SK-N-SH (cell line): ENCODE measurements around the gene TMEM164. TPM values are rescaled to one million over a fixed set of nuclear protein-coding genes. Genes with fewer than 3 reads are reported as not detected.

Experiments
- CTCF ChIA-PET: fragments of 300-600, 350-600 bp; formaldehyde crosslinking; extraction: SDS; loops from one replicate; lab custom pipeline; 2021; lab: Yijun Ruan, JAX
- POLR2A ChIA-PET: fragments of 350-600 bp; sonication (Branson Sonifier 250); formaldehyde crosslinking; extraction: SDS; loops from one replicate; lab custom pipeline; 2020; ENCODE audit warnings: antibody characterized with exemption, inconsistent platforms; lab: Yijun Ruan, JAX
- DNase-seq: peaks from one replicate; pipeline ENCODE4 v3.0.0; 2012
- H2AFZ ChIP-seq: fragments of 200-600 bp; sonication (generic); 2 replicates; pipeline ENCODE4 v1.8.1; 2016; ENCODE audit warnings: antibody characterized with exemption, mild to moderate bottlenecking, low read depth
- H3F3A ChIP-seq: fragments of 200-600 bp; sonication (generic); replicated peaks from 2 replicates; pipeline ENCODE3; 2016; ENCODE audit warnings: antibody characterized with exemption, mild to moderate bottlenecking; ENCODE audit not compliant: insufficient read depth
- H3K27ac ChIP-seq, 2 experiments: fragments of 200-500 bp in 1 of 2; fragments of 200-600 bp in 1 of 2; sonication (Bioruptor generic) in 1 of 2; sonication (generic), shearing (Covaris generic) in 1 of 2; 2 replicates each; pipeline versions ENCODE4 v1.5.1 to v1.6.1; 2014 to 2016; ENCODE audit warnings: low read depth in 2 of 2, inconsistent platforms in 1 of 2, low read length in 1 of 2, mild to moderate bottlenecking in 1 of 2, mixed read lengths in 1 of 2
- H3K27me3 ChIP-seq: fragments of 200-600 bp; sonication (generic), shearing (Covaris generic); 2 replicates; pipeline ENCODE4 v1.6.1; 2016; ENCODE audit warnings: mixed run types; ENCODE audit not compliant: insufficient read depth
- H3K36me3 ChIP-seq, 2 experiments: fragments of 200-500 bp in 1 of 2; fragments of 200-600 bp in 1 of 2; sonication (Bioruptor generic) in 1 of 2; sonication (generic) in 1 of 2; replicated peaks in 1 of 2; 2 replicates each; pipeline versions ENCODE3 to v1.5.1; 2014 to 2016; ENCODE audit warnings: low read length in 1 of 2, mild to moderate bottlenecking in 1 of 2; ENCODE audit not compliant: insufficient read depth in 2 of 2, control insufficient read depth in 1 of 2
- H3K4me1 ChIP-seq, 2 experiments: fragments of 200-500 bp in 1 of 2; fragments of 200-600 bp in 1 of 2; sonication (Bioruptor generic) in 1 of 2; sonication (generic), shearing (Covaris generic) in 1 of 2; 2 replicates each; pipeline versions ENCODE4 v1.5.1 to v1.6.1; 2014 to 2016; ENCODE audit warnings: low read depth in 1 of 2, low read length in 1 of 2, mixed run types in 1 of 2; ENCODE audit not compliant: insufficient read depth in 2 of 2, control insufficient read depth in 1 of 2
- H3K4me2 ChIP-seq: fragments of 200-600 bp; sonication (generic), shearing (Covaris generic); 2 replicates; pipeline ENCODE4 v1.6.1; 2017; ENCODE audit warnings: mixed run types
- H3K4me3 ChIP-seq, 2 experiments: fragments of 200-500 bp in 1 of 2; fragments of 200-600 bp in 1 of 2; sonication (Bioruptor generic) in 1 of 2; sonication (generic), shearing (Covaris generic) in 1 of 2; 2 replicates each; pipeline versions ENCODE4 v1.5.1 to v1.8.1; 2014 to 2016; ENCODE audit warnings: low read depth in 2 of 2, inconsistent platforms in 1 of 2, low read length in 1 of 2, mild to moderate bottlenecking in 1 of 2, mixed read lengths in 1 of 2, moderate library complexity in 1 of 2
- H3K79me2 ChIP-seq: fragments of 200-600 bp; sonication (generic); 2 replicates; pipeline ENCODE4 v1.8.1; 2017; ENCODE audit warnings: mild to moderate bottlenecking; ENCODE audit not compliant: insufficient read depth
- H3K9ac ChIP-seq: fragments of 200-600 bp; sonication (generic); 2 replicates; pipeline ENCODE4 v1.6.1; 2017; ENCODE audit warnings: mixed run types
- H3K9me2 ChIP-seq: fragments of 200-600 bp; sonication (generic); 2 replicates; pipeline ENCODE4 v1.6.1; 2017; ENCODE audit warnings: mixed run types
- H3K9me3 ChIP-seq: fragments of 200-600 bp; sonication (generic); 2 replicates; pipeline ENCODE4 v1.6.1; 2017; ENCODE audit warnings: mixed run types, mild to moderate bottlenecking, moderate library complexity
- H4K20me1 ChIP-seq: fragments of 200-600 bp; sonication (generic); 2 replicates; pipeline ENCODE4 v1.6.1; 2017; ENCODE audit warnings: mild to moderate bottlenecking, mixed run types; ENCODE audit not compliant: insufficient read depth
- EP300 ChIP-seq, 2 experiments: IDR thresholded peaks; 2 replicates each; pipeline versions ENCODE4 v1.4.0 to v1.6.1; 2012; ENCODE audit warnings: borderline replicate concordance in 1 of 2, low read depth in 1 of 2, low read length in 1 of 2
- FOSL2 ChIP-seq: IDR thresholded peaks from 2 replicates; pipeline ENCODE4 v1.4.0; 2012; ENCODE audit warnings: low read depth, mild to moderate bottlenecking, moderate library complexity, borderline replicate concordance
- FOXJ3 ChIP-seq: sonication (generic); formaldehyde crosslinking; IDR thresholded peaks from 2 replicates; pipeline ENCODE4 v1.5.1; 2020; ENCODE audit warnings: mild to moderate bottlenecking, missing genetic modification reagents
- FOXM1 ChIP-seq: IDR thresholded peaks from 2 replicates; pipeline ENCODE4 v1.4.0; 2012; ENCODE audit warnings: low read depth, mild to moderate bottlenecking
- IRF3 ChIP-seq: fragments of 150-350 bp; IDR thresholded peaks from 2 replicates; pipeline ENCODE4 v1.6.1; 2016; ENCODE audit warnings: mild to moderate bottlenecking, low read depth, low read length
- JUND ChIP-seq: IDR thresholded peaks from 2 replicates; pipeline ENCODE4 v1.4.0; 2012
- MAX ChIP-seq: IDR thresholded peaks from 2 replicates; pipeline ENCODE4 v1.4.0; 2012; ENCODE audit warnings: low read depth
- MEF2A ChIP-seq: IDR thresholded peaks from 2 replicates; pipeline ENCODE4 v1.4.0; 2012; ENCODE audit warnings: low read depth, borderline replicate concordance
- NFIC ChIP-seq: IDR thresholded peaks from 2 replicates; pipeline ENCODE4 v1.4.0; 2012; ENCODE audit warnings: borderline replicate concordance
- NRF1 ChIP-seq: IDR thresholded peaks from 2 replicates; pipeline ENCODE4 v1.6.1; 2012; ENCODE audit warnings: low read depth, mild to moderate bottlenecking, low read length
- PBX3 ChIP-seq: IDR thresholded peaks from 2 replicates; pipeline ENCODE4; 2012
- RCOR1 ChIP-seq: fragments of 150-350 bp; IDR thresholded peaks from 2 replicates; pipeline ENCODE4 v1.6.1; 2017; ENCODE audit warnings: antibody characterized with exemption, low read length
- RXRA ChIP-seq: IDR thresholded peaks from 2 replicates; pipeline ENCODE4 v1.4.0; 2012; ENCODE audit warnings: low read depth, mild to moderate bottlenecking, borderline replicate concordance
- TAF1 ChIP-seq: IDR thresholded peaks from 2 replicates; pipeline ENCODE4 v1.6.1; 2012; ENCODE audit warnings: low read depth, mild to moderate bottlenecking, low read length, moderate library complexity, borderline replicate concordance
- TCF12 ChIP-seq: IDR thresholded peaks from 2 replicates; pipeline ENCODE4 v1.4.0; 2012
- TEAD4 ChIP-seq: IDR thresholded peaks from 2 replicates; pipeline ENCODE4 v1.4.0; 2012; ENCODE audit warnings: mild to moderate bottlenecking, borderline replicate concordance; ENCODE audit not compliant: insufficient read depth
- ZBTB33 ChIP-seq: IDR thresholded peaks from 2 replicates; pipeline ENCODE4 v1.4.0; 2012; ENCODE audit warnings: low read depth, borderline replicate concordance
- WGBS: methylation state at CpG from one replicate; pipeline ENCODE4 v1.1.6; 2017; ENCODE audit warnings: low lambda C conversion rate; 5-methylcytosine and 5-hydroxymethylcytosine counted together
- polyA plus RNA-seq, 3 experiments: library from polyadenylated mRNA; depleted of rRNA; stranded (reverse); fragments of >200 nt; gene quantifications; 2 replicates each; pipeline ENCODE4 v1.2.3, GENCODE V29; 2012
- TF ChIP-seq, protein P1 (sequence below): IDR thresholded peaks from 2 replicates; pipeline ENCODE4 v1.4.0; 2012; ENCODE audit warnings: low read depth, borderline replicate concordance

The TMEM164 gene
- polyA plus RNA-seq, 1 of the 3 experiments (the other 2 are of a cell fraction) = 11.9 TPM

- Histone ChIP-seq H3K4me2 (peak overlapping the region; percentile 53), H3K4me1 (peaks cover 0 to 5% of the 10 kb centered on the region in 2 experiments; a peak in 2 of 4 replicates), H3F3A (peaks cover 37% of the 10 kb centered on the region), H4K20me1 (no peaks in the 10 kb centered on the region), H3K27me3 (no peaks in the 10 kb centered on the region), H3K36me3 (no peaks in the 10 kb centered on the region), H3K9me2 (no peaks in the 10 kb centered on the region), H3K4me3 (peak overlapping the region in 1 of 2 experiments; percentile 31; a peak in 1 of 4 replicates), H3K27ac (peak overlapping the region in 1 of 2 experiments; percentile 99; a peak in 3 of 4 replicates), H2AFZ (no peak overlapping the region), H3K79me2 (peaks cover 25% of the 10 kb centered on the region; the same call in 1 of the 2 replicates), H3K9ac (peak overlapping the region; percentile 76), H3K9me3 (no peaks in the 10 kb centered on the region)
- peak; percentile 85 for TF ChIP-seq FOSL2
- no peak for TF ChIP-seq TAF1
- TF ChIP-seq MEF2A = peak; percentile 51; the same call in 1 of the 2 replicates
- TF ChIP-seq IRF3 = no peak
- TF ChIP-seq, protein P1, sequence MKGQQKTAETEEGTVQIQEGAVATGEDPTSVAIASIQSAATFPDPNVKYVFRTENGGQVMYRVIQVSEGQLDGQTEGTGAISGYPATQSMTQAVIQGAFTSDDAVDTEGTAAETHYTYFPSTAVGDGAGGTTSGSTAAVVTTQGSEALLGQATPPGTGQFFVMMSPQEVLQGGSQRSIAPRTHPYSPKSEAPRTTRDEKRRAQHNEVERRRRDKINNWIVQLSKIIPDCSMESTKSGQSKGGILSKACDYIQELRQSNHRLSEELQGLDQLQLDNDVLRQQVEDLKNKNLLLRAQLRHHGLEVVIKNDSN = peak; percentile 64; the same call in 1 of the 2 replicates
- TF ChIP-seq EP300 (IDR thresholded peaks at IDR 0.05; ENCODE audit: borderline replicate concordance in 1 of 2, low read depth in 1 of 2, low read length in 1 of 2) = peak in 1 of 2 experiments; percentile 60; a peak in 2 of 4 replicates
- 0 out of 2 replicates have a peak, but pooled peaks have one; percentile 62 for TF ChIP-seq TEAD4
- TF ChIP-seq PBX3 = peak; percentile 53
- TF ChIP-seq JUND = peak; percentile 81
- no peak for TF ChIP-seq RCOR1
- no peak for TF ChIP-seq FOXJ3 (CRISPR knock-in tag)
- no peak for TF ChIP-seq NRF1
- TF ChIP-seq TCF12 = peak; percentile 71
- TF ChIP-seq RXRA = peak; percentile 31; the same call in 1 of the 2 replicates
- 0 out of 2 replicates have a peak, but pooled peaks have one; percentile 24 for TF ChIP-seq FOXM1
- peak; percentile 26; the same call in 1 of the 2 replicates for TF ChIP-seq ZBTB33
- 0 out of 2 replicates have a peak, but pooled peaks have one; percentile 60 for TF ChIP-seq MAX
- TF ChIP-seq NFIC = peak; percentile 67; the same call in 1 of the 2 replicates
- ChIA-PET POLR2A (no interaction called here), CTCF (interaction anchor here (1.2 kb wide), 1 partner anchor 10 kb away, joined by 3 read pairs; no protein-coding TSS in a partner anchor)
- no peak for DNase-seq
- WGBS = 5% methylated on average over 4 of the region's 4 CpGs
Measured at GRCh38 chrX:110087485-110088356, 84.8 kb downstream of the TMEM164 start.
